Kidney (tissue), 14 donors: Measurements from ENCODE around the gene RGS3. TPM values are rescaled to one million over a fixed set of nuclear protein-coding genes. Genes with fewer than 3 reads are reported as not detected.

Experiments used
- DNase-seq, 5 donors: peaks; one replicate each; pipeline ENCODE4 v3.0.0-alpha.2; 2013 to 2020
- FAIRE-seq: peaks from 2 replicates; lab custom pipeline; 2012; peaks lifted over from hg19 to GRCh38; lab: Jason Lieb, UNC
- H3K27ac ChIP-seq, 2 donors: one replicate each; pipeline ENCODE4 v1.7.0; 2013; ENCODE audit warnings: low read depth in 2 of 2, low read length in 2 of 2, inconsistent platforms in 1 of 2
- H3K27me3 ChIP-seq: one replicate; pipeline ENCODE4 v1.7.1; 2013; ENCODE audit warnings: low read length, inconsistent platforms; ENCODE audit not compliant: control insufficient read depth, insufficient read depth
- H3K36me3 ChIP-seq, 3 donors: one replicate each; pipeline versions ENCODE4 v1.7.0 to v1.7.1; 2013; ENCODE audit warnings: low read length in 3 of 3, control low read depth in 1 of 3, inconsistent platforms in 1 of 3; ENCODE audit not compliant: insufficient read depth in 3 of 3, control insufficient read depth in 2 of 3
- H3K4me1 ChIP-seq, 3 donors: one replicate each; pipeline versions ENCODE4 v1.7.0 to v1.7.1; 2013; ENCODE audit warnings: low read length in 3 of 3, inconsistent platforms in 1 of 3, low read depth in 1 of 3; ENCODE audit not compliant: control insufficient read depth in 2 of 3, insufficient read depth in 2 of 3
- H3K4me3 ChIP-seq, 3 donors: one replicate each; pipeline versions ENCODE4 v1.7.0 to v1.8.1; 2013; ENCODE audit warnings: low read length in 3 of 3, control low read depth in 1 of 3, inconsistent platforms in 1 of 3
- H3K9ac ChIP-seq, 3 donors: one replicate each; pipeline versions ENCODE4 v1.7.0 to v1.7.1; 2013; ENCODE audit warnings: low read length in 3 of 3, control low read depth in 1 of 3, inconsistent platforms in 1 of 3
- H3K9me3 ChIP-seq, 3 donors: one replicate each; pipeline versions ENCODE4 v1.7.0 to v1.7.1; 2013; ENCODE audit warnings: low read length in 3 of 3, control low read depth in 1 of 3, inconsistent platforms in 1 of 3; ENCODE audit not compliant: control insufficient read depth in 2 of 3, insufficient read depth in 1 of 3
- intact Hi-C: fragments of 100-400 bp; cut with DNase I; formaldehyde crosslinking; loops from one replicate; pipeline ENCODE4 v1.11.1; 2022
- polyA plus RNA-seq: library from polyadenylated mRNA; stranded (reverse); fragments of 350-450 nt; fragmentation: Illumina TruSeq; extraction: RNeasy Lipid Tissue Mini Kit (QIAGEN cat#74804); gene quantifications from one replicate; pipeline ENCODE4 v1.2.3, GENCODE V29; 2014; ENCODE audit warnings: low read depth, low replicate concordance; ENCODE audit not compliant: insufficient read depth
- total RNA-seq: library from RNA; stranded (reverse); fragmentation: NEBNext Ultra II Directional; extraction: Animal tissue kit (Norgen Biotek cat#: 25700); gene quantifications from one replicate; pipeline ENCODE4 v1.2.1, GENCODE V29; 2021
- TF ChIP-seq, protein P1 (sequence below): IDR thresholded peaks from 3 replicates; pipeline ENCODE4 v1.5.1; 2012; ENCODE audit warnings: mild to moderate bottlenecking, moderate library complexity, borderline replicate concordance; ENCODE audit not compliant: insufficient read depth; ENCODE audit errors: extremely low read depth
- donor health status: control.
- donor health status: control.
- donor health status: control.
- donor health status: control.
- donor health status: control.
- donor health status: DM: yes; HTN: yes; CAD: no.
- donor health status: Normal renal cell carcinoma (clear cell type).

RGS3 gene
- total and polyA plus RNA-seq, 2 donors from 2014 or later = 114 to 137 TPM

DNA sequence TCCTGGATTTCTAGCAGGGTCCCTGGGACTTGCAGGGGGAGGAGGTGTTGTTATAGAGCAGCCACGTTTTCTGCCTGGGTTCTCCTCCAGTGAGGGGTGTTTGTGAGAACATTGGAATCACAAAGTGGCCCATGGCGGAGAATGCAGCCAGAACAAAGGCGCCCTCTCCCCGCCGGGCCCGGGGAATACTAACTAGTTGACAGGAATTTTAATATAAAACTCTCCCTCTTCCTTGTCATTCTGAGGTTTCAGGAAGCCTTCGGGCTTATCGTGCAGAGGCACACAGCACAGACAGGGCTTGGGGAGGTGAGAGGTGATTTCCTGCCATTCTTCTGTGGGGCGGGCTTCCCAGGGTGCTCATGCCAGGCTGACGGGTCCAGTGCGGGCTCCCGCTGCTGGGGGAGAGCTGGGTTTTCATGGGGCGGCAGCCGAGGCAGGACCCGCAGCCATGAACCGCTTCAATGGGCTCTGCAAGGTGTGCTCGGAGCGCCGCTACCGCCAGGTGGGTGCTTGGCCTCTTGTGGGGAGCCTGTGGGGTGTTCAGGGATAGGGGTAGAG is 37.7 kb downstream of the RGS3 start:
- H3K27ac ChIP-seq = peak overlapping the region in 1 of 2 donors; percentile 40
- peak in 3 of 5 donors; percentile 35 to 59 (median 40) for DNase-seq
- H3K9ac ChIP-seq = peak overlapping the region in 1 of 3 donors; percentile 52
- TF ChIP-seq, protein P1, sequence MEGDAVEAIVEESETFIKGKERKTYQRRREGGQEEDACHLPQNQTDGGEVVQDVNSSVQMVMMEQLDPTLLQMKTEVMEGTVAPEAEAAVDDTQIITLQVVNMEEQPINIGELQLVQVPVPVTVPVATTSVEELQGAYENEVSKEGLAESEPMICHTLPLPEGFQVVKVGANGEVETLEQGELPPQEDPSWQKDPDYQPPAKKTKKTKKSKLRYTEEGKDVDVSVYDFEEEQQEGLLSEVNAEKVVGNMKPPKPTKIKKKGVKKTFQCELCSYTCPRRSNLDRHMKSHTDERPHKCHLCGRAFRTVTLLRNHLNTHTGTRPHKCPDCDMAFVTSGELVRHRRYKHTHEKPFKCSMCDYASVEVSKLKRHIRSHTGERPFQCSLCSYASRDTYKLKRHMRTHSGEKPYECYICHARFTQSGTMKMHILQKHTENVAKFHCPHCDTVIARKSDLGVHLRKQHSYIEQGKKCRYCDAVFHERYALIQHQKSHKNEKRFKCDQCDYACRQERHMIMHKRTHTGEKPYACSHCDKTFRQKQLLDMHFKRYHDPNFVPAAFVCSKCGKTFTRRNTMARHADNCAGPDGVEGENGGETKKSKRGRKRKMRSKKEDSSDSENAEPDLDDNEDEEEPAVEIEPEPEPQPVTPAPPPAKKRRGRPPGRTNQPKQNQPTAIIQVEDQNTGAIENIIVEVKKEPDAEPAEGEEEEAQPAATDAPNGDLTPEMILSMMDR = no peak
- H3K27me3 ChIP-seq = no peaks in the 10 kb centered on the region
- no peak for FAIRE-seq
- peak overlapping the region in 2 of 3 donors; percentile 25 to 40 for H3K4me3 ChIP-seq
- H3K4me1 ChIP-seq = peaks cover 0 to 14% (median 11%) of the 10 kb centered on the region in 3 donors
- no peaks in the 10 kb centered on the region for H3K9me3 ChIP-seq
- intact Hi-C loops = no loop called here
- no peaks in the 10 kb centered on the region for H3K36me3 ChIP-seq

DNA sequence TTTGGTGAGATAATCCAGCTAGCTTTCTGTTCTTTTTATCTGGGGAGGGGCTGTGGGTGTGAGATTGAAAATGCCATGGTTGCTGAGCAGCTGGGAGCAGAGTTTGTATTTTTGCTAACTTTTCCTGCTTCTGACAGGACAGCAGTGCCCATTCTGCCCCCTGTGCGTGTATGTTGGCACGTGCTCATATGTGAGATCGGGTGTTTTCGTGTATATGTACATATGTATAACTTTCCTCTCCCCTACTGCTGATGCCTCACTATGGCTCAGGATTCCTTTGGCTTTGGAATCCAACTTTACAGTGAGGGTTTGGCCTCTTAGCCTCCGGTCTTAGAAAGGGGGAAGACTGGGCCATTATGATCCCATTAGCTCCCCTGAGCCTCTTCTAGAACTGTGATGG is 38.3 kb downstream of the RGS3 start:
- Histone ChIP-seq H3K4me1 (peaks cover 0 to 14% (median 14%) of the 10 kb centered on the region in 3 donors), H3K4me3 (peak overlapping the region in 2 of 3 donors; percentile 25 to 40), H3K9ac (peak overlapping the region in 1 of 3 donors; percentile 52), H3K27me3 (no peaks in the 10 kb centered on the region), H3K27ac (peak overlapping the region; percentile 61), H3K9me3 (no peaks in the 10 kb centered on the region), H3K36me3 (no peaks in the 10 kb centered on the region)
- intact Hi-C loops = no loop called here
- FAIRE-seq (no peak), DNase-seq (no peak)
- TF ChIP-seq, protein P1 = no peak

- FAIRE-seq (no peak), DNase-seq (no peak)
- Histone ChIP-seq H3K9me3 (no peaks in the 10 kb centered on the region), H3K4me1 (peaks cover 0 to 18% (median 14%) of the 10 kb centered on the region in 3 donors), H3K36me3 (no peaks in the 10 kb centered on the region), H3K9ac (peak overlapping the region in 1 of 3 donors; percentile 52), H3K27ac (peak overlapping the region; percentile 61), H3K4me3 (peak overlapping the region in 2 of 3 donors; percentile 37 to 40), H3K27me3 (no peaks in the 10 kb centered on the region)
- TF ChIP-seq, protein P1 = no peak
- intact Hi-C loops = no loop called here
These were observed 39.0 kb downstream of the RGS3 start for GRCh38 chr9:113502427-113503034.
